ENCODE results near the gene RAB11FIP3. TPM values are rescaled to one million over a fixed set of nuclear protein-coding genes. Genes with fewer than 3 reads are reported as not detected.

The RAB11FIP3 gene
- total and polyA plus RNA-seq, 9 of the 15 experiments (the other 6 are each of a cell fraction or from before 2014, with no cell fraction given) = 0.46 to 13.1 (median 4.3) TPM

- TF ChIP-seq ZNF436 (CRISPR knock-in tag; IDR thresholded peaks at IDR 0.05) = 0 out of 2 replicates have a peak, but pooled peaks have one; percentile 39
- TF ChIP-seq SIN3B (IDR thresholded peaks at IDR 0.05; ENCODE audit: low read depth) = peak; percentile 56; the same call in 1 of the 2 replicates
- TF ChIP-seq GTF2E2 (tag; IDR thresholded peaks at IDR 0.05) = peak; percentile 28; the same call in 1 of the 2 replicates
- TF ChIP-seq TFAP4 (CRISPR knock-in tag; IDR thresholded peaks at IDR 0.05; ENCODE audit: borderline replicate concordance) = peak; percentile 73; the same call in 1 of the 2 replicates
- TF ChIP-seq YY1 (IDR thresholded peaks at IDR 0.05; ENCODE audit: borderline replicate concordance in 1 of 3, control insufficient read depth in 1 of 3, extremely low read depth in 1 of 3, insufficient read depth in 3 of 3, insufficient read length in 1 of 3, insufficient replicate concordance in 2 of 3, low read depth in 1 of 3, low read length in 2 of 3) = peak in 2 of 3 experiments; percentile 58 to 62
- no peak for TF ChIP-seq IRF1 (CRISPR knock-in tag; IDR thresholded peaks at IDR 0.05; ENCODE audit: borderline replicate concordance)
- peak; percentile 96 for TF ChIP-seq KDM2B (CRISPR knock-in tag; IDR thresholded peaks at IDR 0.05)
- TF ChIP-seq KDM1A (IDR thresholded peaks at IDR 0.05) = 0 out of 4 replicates have a peak, but pooled peaks of 1 of the 2 experiments have one; percentile 22
- peak; percentile 27; the same call in 1 of the 2 replicates for TF ChIP-seq CREB3L1 (IDR thresholded peaks at IDR 0.05; ENCODE audit: borderline replicate concordance, low read depth)
- peak; percentile 52 to 62 for TF ChIP-seq RAD21 (CRISPR knock-in tag; conservative IDR thresholded peaks at IDR 0.05 in 1 of 2, IDR thresholded peaks at IDR 0.05 in 1 of 2)
- 0 out of 2 replicates have a peak, but pooled peaks have one; percentile 38 for TF ChIP-seq RNF219 (CRISPR knock-in tag; IDR thresholded peaks at IDR 0.05)
- TF ChIP-seq FUS (optimal IDR thresholded peaks at IDR 0.05; ENCODE audit: low read depth, low read length) = peak; percentile 70
- TF ChIP-seq ZNF583 (CRISPR knock-in tag; IDR thresholded peaks at IDR 0.05) = 0 out of 2 replicates have a peak, but pooled peaks have one; percentile 8
- TF ChIP-seq KDM5B (IDR thresholded peaks at IDR 0.05; ENCODE audit: insufficient replicate concordance, low read depth, low read length) = peak; percentile 65
- TF ChIP-seq DEAF1 (CRISPR knock-in tag; IDR thresholded peaks at IDR 0.05) = peak; percentile 36; the same call in 1 of the 2 replicates
- TF ChIP-seq SAP30 (IDR thresholded peaks at IDR 0.05; ENCODE audit: borderline replicate concordance, insufficient read depth, low read depth, low read length, poor library complexity, severe bottlenecking) = peak; percentile 10
- TF ChIP-seq HLTF (IDR thresholded peaks at IDR 0.05) = peak; percentile 65
Measured at GRCh38 chr16:401468-402348, 23.7 kb upstream of the RAB11FIP3 start, which contains the start of gene DECR2 (continued).

Measured in K562 (cell line).